ENCODE measurements around the gene KIAA0408. TPM values are rescaled to one million over a fixed set of nuclear protein-coding genes. Genes with fewer than 3 reads are reported as not detected.
A peak's percentile ranks its signal among the peaks of the same experiment; 100 is the strongest.

The KIAA0408 gene
- total RNA-seq (2014; rRNA removed; shearing (Covaris generic)) = 0.94 and 1.4 TPM in 2 replicates

GRCh38 chr6:127459231-127459641 lies at the start of gene KIAA0408:
KIAA0408 (minus strand) TSS chr6:127459389; CDS start chr6:127453981, 5,408 bp downstream.
- peak; percentile 54 for DNase-seq (ENCODE audit: low spot score)

DNA sequence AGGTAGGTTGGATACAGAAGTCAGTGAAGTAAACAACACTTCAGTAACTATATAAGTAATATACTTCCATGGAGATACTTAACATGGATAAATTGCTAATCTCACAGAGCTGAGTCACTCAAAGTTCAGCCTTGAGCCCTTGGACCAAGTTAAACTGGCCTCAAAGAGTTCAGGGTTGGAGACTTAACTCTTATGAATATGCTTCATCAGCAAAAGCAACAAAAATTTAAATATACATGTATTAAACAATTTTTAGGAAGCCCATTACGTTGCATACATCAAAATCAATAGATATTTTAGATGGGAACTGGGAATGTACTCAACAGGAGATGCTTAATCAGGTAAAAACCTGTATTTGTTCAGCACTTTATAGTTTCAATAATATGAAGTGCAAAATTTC lies 47.7 kb upstream of the KIAA0408 start:
- no peak for DNase-seq (ENCODE audit: low spot score)

DNA sequence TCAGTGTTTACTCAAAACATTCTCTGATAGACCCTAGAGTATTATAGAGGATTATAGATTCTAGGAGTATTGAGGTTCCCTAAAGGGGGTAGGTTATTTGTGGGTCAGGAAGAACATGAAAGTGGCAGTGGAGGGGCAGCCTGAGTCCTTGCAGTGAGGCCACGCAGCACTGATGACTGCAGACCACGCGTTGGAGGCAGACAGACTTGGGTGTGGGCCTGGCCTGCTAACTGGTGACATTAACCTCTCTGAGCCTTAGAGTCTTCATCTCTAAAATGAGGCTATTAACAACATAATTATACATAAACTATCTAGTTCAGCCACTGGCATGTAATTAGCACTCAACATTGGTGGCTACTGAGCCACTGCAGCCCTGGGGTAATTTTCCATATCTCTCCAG lies 43.8 kb upstream of the KIAA0408 start:
- no peak for DNase-seq (ENCODE audit: low spot score)

GRCh38 chr6:127497410-127497809 lies 38.2 kb upstream of the KIAA0408 start:
- no peak for DNase-seq (ENCODE audit: low spot score)

DNA sequence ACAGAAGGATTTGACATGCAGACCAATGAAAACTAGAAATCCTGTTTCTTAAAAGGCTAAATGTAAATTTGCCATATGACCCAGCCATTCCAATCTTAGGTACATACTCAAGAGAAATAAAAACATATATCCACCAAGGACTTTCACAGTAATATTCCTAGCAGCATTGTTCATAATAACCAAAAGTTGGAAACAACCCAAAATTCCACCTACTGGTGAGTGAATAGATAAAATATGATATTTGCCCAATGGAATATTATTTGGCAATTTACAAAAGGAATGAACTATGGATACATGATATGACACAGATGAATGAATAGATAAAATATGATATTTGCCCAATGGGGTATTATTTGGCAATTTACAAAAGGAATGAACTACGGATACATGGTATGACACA lies 37.3 kb upstream of the KIAA0408 start:
- DNase-seq (ENCODE audit: low spot score) = no peak

DNA sequence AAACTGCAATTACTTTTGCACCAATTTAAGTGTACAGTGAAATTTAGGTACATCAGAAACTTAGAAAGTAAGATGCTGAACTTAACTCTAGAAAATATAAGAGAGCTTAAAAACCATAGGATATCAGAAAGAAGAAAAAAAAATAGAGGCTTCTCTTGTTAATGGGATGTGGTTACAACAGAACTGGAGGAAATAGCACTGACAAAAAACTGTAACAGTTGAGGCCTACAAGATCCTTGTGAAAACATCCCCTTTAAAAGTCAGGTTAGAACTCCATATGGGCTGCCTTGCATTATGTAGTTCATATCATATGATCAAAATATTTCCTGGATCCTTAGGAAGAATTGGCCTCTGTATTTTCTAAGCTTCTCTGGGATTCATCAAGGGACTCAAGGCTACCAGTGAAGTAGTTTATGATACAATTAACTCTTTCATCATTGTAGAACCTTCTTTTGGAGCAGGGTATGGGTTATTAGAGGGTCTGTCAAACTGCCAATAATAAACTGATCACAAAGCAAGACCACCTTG lies 35.1 kb upstream of the KIAA0408 start:
- DNase-seq (ENCODE audit: low spot score) = no peak

DNA sequence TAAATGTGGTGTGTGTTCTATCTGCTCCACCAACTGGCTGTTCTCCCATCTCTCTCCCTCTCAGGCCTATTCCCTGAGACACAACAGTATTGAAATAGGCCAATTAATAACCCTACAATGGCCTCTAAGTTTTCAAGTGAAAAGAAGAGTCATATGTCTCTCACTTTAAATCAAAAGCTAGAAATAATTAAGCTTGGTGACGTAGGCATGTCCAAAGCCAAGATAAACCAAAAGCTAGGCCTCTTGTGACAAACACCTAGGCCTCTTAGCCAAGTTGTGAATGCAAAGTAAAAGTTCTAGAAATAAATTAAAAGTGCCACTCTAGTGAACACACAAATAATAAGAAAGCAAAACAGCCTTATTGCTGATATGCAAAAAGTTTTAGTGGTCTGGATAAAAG lies 30.1 kb upstream of the KIAA0408 start:
- DNase-seq (ENCODE audit: low spot score) = no peak

DNA sequence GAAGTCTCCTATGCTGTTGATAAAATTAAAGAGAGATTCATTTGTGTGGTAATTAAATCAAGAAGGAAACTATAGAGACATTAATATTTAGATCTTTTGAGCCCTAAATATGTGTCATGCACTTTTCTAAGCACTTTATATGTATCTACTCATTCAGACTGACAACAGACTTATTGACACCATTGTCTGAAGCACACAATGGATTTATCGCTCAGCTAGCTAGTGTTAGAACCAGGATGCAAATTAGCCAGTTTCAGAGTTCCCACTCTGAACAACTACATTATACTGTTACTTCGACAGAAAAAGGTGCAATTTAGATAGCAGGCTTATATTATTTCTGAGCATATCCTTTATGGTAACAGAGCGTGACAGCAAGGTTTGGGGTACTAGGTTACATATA lies 27.7 kb upstream of the KIAA0408 start:
- no peak for DNase-seq (ENCODE audit: low spot score)

DNA sequence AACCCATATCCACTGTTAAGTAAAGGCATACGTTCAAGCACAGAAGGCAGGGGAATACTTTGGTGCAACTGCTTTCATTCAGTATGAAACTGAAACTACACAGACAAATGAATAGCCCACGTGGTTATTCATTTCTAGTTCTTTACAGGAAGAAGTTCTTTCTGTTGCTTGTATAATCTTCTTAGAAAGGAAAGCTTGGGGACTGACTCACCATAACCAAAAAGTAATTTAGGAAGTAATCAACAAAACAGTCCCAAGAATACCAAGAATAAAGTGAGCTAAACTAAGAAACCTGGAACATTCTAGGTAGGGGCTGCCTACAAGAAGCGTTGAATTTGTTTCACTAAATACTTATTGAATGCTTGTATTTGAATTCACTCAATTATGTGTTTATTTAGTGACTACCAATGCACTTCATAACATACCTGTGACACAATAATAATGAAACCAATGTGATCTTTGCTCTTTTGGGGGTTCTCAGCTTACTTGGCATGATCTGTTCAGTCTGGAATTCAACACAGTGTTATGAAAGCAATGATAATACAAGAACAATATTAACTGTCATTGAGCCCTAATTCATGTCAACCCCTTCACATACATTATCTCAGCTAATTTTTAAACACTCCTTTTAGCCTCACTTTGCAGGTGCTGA lies 25.1 kb upstream of the KIAA0408 start:
- peak; percentile 34 for DNase-seq (ENCODE audit: low spot score)

- DNase-seq (ENCODE audit: low spot score) = no peak
Observed at GRCh38 chr6:127483399-127484055, 24.3 kb upstream of the KIAA0408 start.

GRCh38 chr6:127482325-127482724 lies 23.1 kb upstream of the KIAA0408 start:
- DNase-seq (ENCODE audit: low spot score) = no peak

- peak; percentile 46 for DNase-seq (ENCODE audit: low spot score)
Observed at GRCh38 chr6:127481628-127482027, 22.4 kb upstream of the KIAA0408 start.

DNA sequence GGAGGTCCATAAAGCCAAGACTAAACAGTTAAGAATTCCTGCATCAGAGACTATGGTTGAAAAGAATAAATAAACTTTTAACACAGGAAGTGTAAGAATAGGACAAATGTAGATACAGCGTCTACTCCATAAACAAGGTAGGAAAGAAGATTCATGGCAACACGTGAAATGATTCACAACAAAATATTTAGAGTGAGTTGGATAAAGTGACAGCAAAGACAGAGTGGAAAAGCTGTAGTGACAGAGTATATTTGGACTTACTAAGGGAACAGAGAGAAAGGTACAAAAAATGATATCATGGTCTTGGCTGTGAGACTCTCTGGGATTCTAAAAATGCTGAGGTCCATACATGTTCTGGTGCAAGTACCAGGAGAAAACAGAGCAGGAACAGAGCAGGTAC lies 21.9 kb upstream of the KIAA0408 start:
- DNase-seq (ENCODE audit: low spot score) = no peak

- DNase-seq (ENCODE audit: low spot score) = no peak
Observed at GRCh38 chr6:127477658-127478057, 18.5 kb upstream of the KIAA0408 start.

DNA sequence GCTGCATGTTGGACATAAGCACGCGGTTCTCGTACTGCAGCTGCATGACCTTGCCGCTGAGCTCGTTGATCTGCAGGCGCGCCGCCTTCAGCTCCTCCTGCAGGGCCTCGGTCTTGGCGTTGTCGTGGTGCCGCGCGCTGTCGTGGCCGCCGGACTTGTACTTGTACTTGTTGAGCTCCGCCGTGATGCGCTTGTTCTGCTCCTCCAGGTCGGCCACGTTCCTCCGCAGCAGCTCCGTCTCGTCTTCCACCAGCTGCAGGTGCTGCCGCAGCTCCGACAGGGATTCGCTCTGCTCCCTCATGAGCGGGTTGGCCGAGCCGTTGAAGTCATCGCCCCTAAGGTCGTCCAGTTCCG lies 16.6 kb upstream of the KIAA0408 start:
- DNase-seq (ENCODE audit: low spot score) = no peak

- DNase-seq (ENCODE audit: low spot score) = no peak
Observed at GRCh38 chr6:127475135-127475822, 16.1 kb upstream of the KIAA0408 start.

- DNase-seq (ENCODE audit: low spot score) = no peak
Observed at GRCh38 chr6:127471379-127472255, 12.4 kb upstream of the KIAA0408 start.

DNA sequence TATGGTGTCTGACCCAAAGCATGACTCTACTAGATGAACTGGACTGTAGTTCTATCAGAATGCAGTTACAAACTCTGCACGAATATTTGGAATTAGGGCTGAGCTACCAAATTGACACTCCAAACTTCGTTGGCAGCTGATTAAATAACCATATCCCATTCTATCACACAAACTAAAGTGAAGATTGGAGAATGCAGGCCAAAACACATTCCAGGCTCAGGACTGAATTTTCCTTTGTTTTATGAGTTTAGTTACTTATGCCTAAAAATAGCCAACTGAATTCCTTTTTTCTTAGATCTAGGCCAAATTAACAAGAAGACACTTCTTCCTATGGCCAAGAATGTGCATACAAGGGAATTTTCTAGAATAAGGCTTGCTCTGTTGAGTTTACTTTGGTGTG lies 9.7 kb upstream of the KIAA0408 start:
- DNase-seq (ENCODE audit: low spot score) = no peak

DNA sequence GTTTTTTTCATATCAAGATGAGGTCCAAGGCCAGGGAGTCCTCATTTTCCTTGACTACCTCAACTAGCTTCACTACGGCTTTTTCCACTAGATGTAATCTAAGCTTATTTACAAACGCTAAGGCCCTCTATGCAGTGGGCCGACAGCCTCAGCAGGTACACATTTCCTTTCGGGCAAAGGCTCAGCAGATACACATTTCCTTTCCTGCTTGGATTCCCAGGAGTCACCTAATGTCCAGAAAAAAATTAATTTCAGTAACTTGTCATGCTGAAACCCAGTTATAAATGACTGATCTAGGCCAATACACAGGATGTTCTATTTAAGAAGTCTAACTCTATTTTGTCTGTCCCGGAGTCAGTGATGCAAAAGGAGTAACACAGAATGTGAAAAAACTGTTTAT lies 7.2 kb upstream of the KIAA0408 start:
- DNase-seq (ENCODE audit: low spot score) = no peak

- DNase-seq (ENCODE audit: low spot score) = peak; percentile 43
Observed at GRCh38 chr6:127464881-127465459, 5.8 kb upstream of the KIAA0408 start.

DNA sequence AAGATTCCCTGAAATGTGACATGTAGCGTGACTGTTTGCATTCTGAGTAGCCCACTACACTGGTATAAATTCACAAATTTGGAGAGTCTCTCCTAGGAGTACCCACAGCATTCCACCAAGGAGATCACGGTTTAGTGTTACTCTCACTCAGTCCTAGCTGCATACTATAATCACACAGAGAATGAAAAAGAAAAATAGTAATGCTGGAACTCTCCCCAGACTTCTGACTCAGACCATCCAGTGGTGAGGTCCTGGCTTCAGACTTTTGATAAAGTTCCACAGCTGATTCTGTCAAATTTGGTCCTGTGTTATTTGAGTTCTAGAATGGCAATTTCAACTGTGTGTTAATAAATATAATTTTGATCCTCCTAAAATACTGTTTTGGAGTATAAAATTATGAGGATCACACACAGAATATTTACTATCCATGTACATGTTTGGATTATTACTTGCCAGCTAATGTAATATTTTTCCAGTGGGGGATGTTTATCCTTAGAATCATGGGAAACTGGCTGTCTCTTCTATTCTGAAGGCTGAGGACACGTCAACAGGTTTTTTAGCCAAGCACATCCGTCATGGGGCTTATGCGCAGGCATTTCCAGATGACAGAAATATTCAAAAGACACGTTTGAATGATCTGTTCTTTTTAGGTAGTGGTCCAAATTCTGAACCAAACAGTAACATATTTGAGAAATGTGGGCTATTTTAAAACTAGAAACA lies 5.1 kb upstream of the KIAA0408 start:
- no peak for DNase-seq (ENCODE audit: low spot score)

Data from H4 (cell line).